GM21717 (cell line): ENCODE measurements around the gene CLEC18A.
"Not testable (repeated sequence)": the region's sequence is repeated elsewhere in the genome, so short reads cannot be mapped to it uniquely, and the experiment has no call there.

Experiments used
- ATAC-seq: cut with Tn5 transposase; IDR thresholded peaks from one replicate; pipeline ENCODE4 v1.9.1; 2021; ENCODE audit warnings: mild to moderate bottlenecking, moderate library complexity; ENCODE audit not compliant: unreplicated experiment

Gene CLEC18A

GRCh38 chr16:69951017-69951671 is at the start of gene CLEC18A:
CLEC18A (plus strand) TSS chr16:69951334; CDS start chr16:69951367, 33 bp downstream.
- not testable (repeated sequence) for ATAC-seq

GRCh38 chr16:69903865-69904415 is 47.2 kb upstream of the CLEC18A start:
- no peak for ATAC-seq

- no peak for ATAC-seq
Observed at GRCh38 chr16:69904495-69905170, 46.5 kb upstream of the CLEC18A start.

GRCh38 chr16:69905171-69905555 is 46.0 kb upstream of the CLEC18A start:
- no peak for ATAC-seq

GRCh38 chr16:69906838-69907401 is 44.2 kb upstream of the CLEC18A start:
- ATAC-seq: no peak

- ATAC-seq: no peak
Observed at GRCh38 chr16:69909043-69909442, 42.1 kb upstream of the CLEC18A start.

- ATAC-seq: no peak
Observed at GRCh38 chr16:69909760-69910159, 41.4 kb upstream of the CLEC18A start.

GRCh38 chr16:69910964-69911363 is 40.2 kb upstream of the CLEC18A start:
- no peak for ATAC-seq

GRCh38 chr16:69916462-69916861 is 34.7 kb upstream of the CLEC18A start:
- ATAC-seq: no peak

- ATAC-seq: no peak
Observed at GRCh38 chr16:69917311-69917710, 33.8 kb upstream of the CLEC18A start.

GRCh38 chr16:69917739-69918138 is 33.4 kb upstream of the CLEC18A start:
- ATAC-seq: no peak

- ATAC-seq: no peak
Observed at GRCh38 chr16:69918241-69918640, 32.9 kb upstream of the CLEC18A start.

GRCh38 chr16:69921127-69921526 is 30.0 kb upstream of the CLEC18A start:
- no peak for ATAC-seq

- no peak for ATAC-seq
Observed at GRCh38 chr16:69922200-69922599, 28.9 kb upstream of the CLEC18A start.

- ATAC-seq: no peak
Observed at GRCh38 chr16:69924041-69924775, 26.9 kb upstream of the CLEC18A start.

GRCh38 chr16:69924777-69925191 is 26.4 kb upstream of the CLEC18A start:
- no peak for ATAC-seq

GRCh38 chr16:69925311-69925710 is 25.8 kb upstream of the CLEC18A start:
- no peak for ATAC-seq

GRCh38 chr16:69926241-69926640 is 24.9 kb upstream of the CLEC18A start:
- ATAC-seq: no peak

- no peak for ATAC-seq
Observed at GRCh38 chr16:69927056-69927757, 23.9 kb upstream of the CLEC18A start.

- ATAC-seq: no peak
Observed at GRCh38 chr16:69928856-69929400, 22.2 kb upstream of the CLEC18A start.
